PC-9 (cell line): ENCODE results near the gene ADAMTS20. TPM values are rescaled to one million over a fixed set of nuclear protein-coding genes. Genes with fewer than 3 reads are reported as not detected.

Experiments
- BruUV-seq: library from RNA; stranded (reverse); fragments of 400-500 nt; replicated peaks from 2 replicates; lab custom pipeline; 2021; lab: Mats Ljungman, UMichigan
- CTCF ChIA-PET: fragments of 300-600 bp; sonication (Branson Sonifier 250); formaldehyde crosslinking; loops from one replicate; lab custom pipeline; 2022; ENCODE audit warnings: antibody characterized with exemption; lab: Charles Lee
- POLR2A ChIA-PET: fragments of 300-600 bp; sonication (Branson Sonifier 250); formaldehyde crosslinking; loops from one replicate; lab custom pipeline; 2022; ENCODE audit warnings: antibody characterized with exemption; ENCODE audit not compliant: unreplicated experiment; lab: Charles Lee
- DNase-seq, 2 experiments: peaks; one replicate each; pipeline versions ENCODE4 v3.0.0 to v3.0.0-alpha.2; 2015 to 2022; ENCODE audit warnings: mixed read lengths in 1 of 2
- H2AFZ ChIP-seq: fragments of 200-600 bp; sonication (generic); 2 replicates; pipeline ENCODE4 v1.8.1; 2017; ENCODE audit warnings: antibody characterized with exemption
- H3F3A ChIP-seq: fragments of 200-600 bp; sonication (generic); 2 replicates; pipeline ENCODE4 v1.8.1; 2017; ENCODE audit warnings: antibody characterized with exemption, mild to moderate bottlenecking, low read depth; ENCODE audit not compliant: insufficient read depth
- H3K27ac ChIP-seq: fragments of 200-600 bp; sonication (generic); 2 replicates; pipeline ENCODE4 v1.6.1; 2016; ENCODE audit warnings: mixed run types
- H3K27me3 ChIP-seq: fragments of 200-600 bp; sonication (generic); 2 replicates; pipeline ENCODE4 v1.6.1; 2016; ENCODE audit warnings: low read depth, mixed run types; ENCODE audit not compliant: insufficient read depth
- H3K36me3 ChIP-seq: fragments of 200-600 bp; sonication (generic); 2 replicates; pipeline ENCODE4 v1.6.1; 2016; ENCODE audit warnings: low read depth, mixed run types
- H3K4me1 ChIP-seq: fragments of 200-600 bp; sonication (generic); replicated peaks from 2 replicates; pipeline ENCODE4 v1.6.1; 2016; ENCODE audit warnings: mixed run types; ENCODE audit not compliant: insufficient read depth
- H3K4me2 ChIP-seq: fragments of 200-600 bp; sonication (generic); 2 replicates; pipeline ENCODE4 v1.6.1; 2017; ENCODE audit warnings: mixed run types
- H3K4me3 ChIP-seq: fragments of 200-600 bp; sonication (generic); 2 replicates; pipeline ENCODE4 v1.6.1; 2016; ENCODE audit warnings: mixed run types
- H3K79me2 ChIP-seq: fragments of 200-600 bp; sonication (generic); 2 replicates; pipeline ENCODE4 v1.6.1; 2017; ENCODE audit warnings: low read depth, mixed run types
- H3K9me2 ChIP-seq: fragments of 200-600 bp; sonication (generic); 2 replicates; pipeline ENCODE4 v1.8.1; 2017; ENCODE audit warnings: mild to moderate bottlenecking; ENCODE audit not compliant: insufficient read depth
- H3K9me3 ChIP-seq: fragments of 200-600 bp; sonication (generic); 2 replicates; pipeline ENCODE4 v1.8.1; 2016; ENCODE audit warnings: low read depth; ENCODE audit not compliant: insufficient read depth
- H4K20me1 ChIP-seq: fragments of 200-600 bp; sonication (generic); 2 replicates; pipeline ENCODE4 v1.8.1; 2017; ENCODE audit not compliant: insufficient read depth
- CTCF ChIP-seq: fragments of 200-600 bp; sonication (generic); conservative IDR thresholded peaks from 2 replicates; pipeline ENCODE4 v1.6.1; 2017; ENCODE audit warnings: mixed run types, antibody characterized with exemption, mild to moderate bottlenecking, moderate library complexity
- EZH2 ChIP-seq: fragments of 200-600 bp; sonication (generic); IDR thresholded peaks from 2 replicates; pipeline ENCODE4 v1.8.0; 2017; ENCODE audit warnings: antibody characterized with exemption, low read depth
- intact Hi-C: fragments of 100-400 bp; cut with micrococcal nuclease; formaldehyde crosslinking; loops from one replicate; pipeline ENCODE4 v1.10.0; 2022; ENCODE audit not compliant: unreplicated experiment
- total RNA-seq: library from RNA; stranded (reverse); gene quantifications from 2 replicates; pipeline ENCODE4 v1.2.3, GENCODE V29; 2021

Gene ADAMTS20
- total RNA-seq, 1 experiment from 2014 or later = 1.0 TPM

- Histone ChIP-seq H3K9me3 (no peaks in the 10 kb centered on the region), H3K27ac (no peak overlapping the region), H3K9me2 (peaks cover 3% of the 10 kb centered on the region; the same call in 1 of the 2 replicates), H3K4me2 (no peak overlapping the region), H3K4me3 (no peak overlapping the region), H4K20me1 (no peaks in the 10 kb centered on the region), H3F3A (no peaks in the 10 kb centered on the region), H2AFZ (no peak overlapping the region), H3K4me1 (no peaks in the 10 kb centered on the region), H3K36me3 (no peaks in the 10 kb centered on the region), H3K79me2 (no peaks in the 10 kb centered on the region), H3K27me3 (no peaks in the 10 kb centered on the region)
- BruUV-seq = no TSS peak
- ChIA-PET POLR2A (no interaction called here), CTCF (no interaction called here)
- TF ChIP-seq CTCF (no peak), EZH2 (no peak)
- intact Hi-C loops = no loop called here
- no peak for DNase-seq
These were observed 159.9 kb downstream of the ADAMTS20 start for GRCh38 chr12:43392116-43392515.

GRCh38 chr12:43381879-43382278 is 170.1 kb downstream of the ADAMTS20 start:
- Histone ChIP-seq H4K20me1 (no peaks in the 10 kb centered on the region), H3F3A (no peaks in the 10 kb centered on the region), H3K79me2 (no peaks in the 10 kb centered on the region), H3K27me3 (no peaks in the 10 kb centered on the region), H3K4me1 (no peaks in the 10 kb centered on the region), H3K27ac (no peak overlapping the region), H3K36me3 (no peaks in the 10 kb centered on the region), H3K9me3 (peaks cover 7% of the 10 kb centered on the region; the same call in 1 of the 2 replicates), H3K4me2 (no peak overlapping the region), H3K9me2 (no peaks in the 10 kb centered on the region), H3K4me3 (no peak overlapping the region), H2AFZ (no peak overlapping the region)
- BruUV-seq = no TSS peak
- ChIA-PET CTCF (no interaction called here), POLR2A (no interaction called here)
- no peak for TF ChIP-seq CTCF
- no peak for TF ChIP-seq EZH2
- intact Hi-C loops = no loop called here
- DNase-seq = no peak

- H3K4me3 ChIP-seq = no peak overlapping the region
- no peaks in the 10 kb centered on the region for H3K9me2 ChIP-seq
- H2AFZ ChIP-seq = no peak overlapping the region
- H3K27ac ChIP-seq = no peak overlapping the region
- POLR2A ChIA-PET = no interaction called here
- no TSS peak for BruUV-seq
- no peak overlapping the region for H3K4me2 ChIP-seq
- no peaks in the 10 kb centered on the region for H3K4me1 ChIP-seq
- intact Hi-C loops = no loop called here
- TF ChIP-seq EZH2 (no peak), CTCF (no peak)
- no peaks in the 10 kb centered on the region for H4K20me1 ChIP-seq
- H3K36me3 ChIP-seq = no peaks in the 10 kb centered on the region
- no peaks in the 10 kb centered on the region for H3K79me2 ChIP-seq
- 0 out of 2 replicates have a peak, but pooled peaks cover 3% of the 10 kb centered on the region for H3K9me3 ChIP-seq
- H3F3A ChIP-seq = no peaks in the 10 kb centered on the region
- no peak for DNase-seq
- CTCF ChIA-PET = no interaction called here
- H3K27me3 ChIP-seq = no peaks in the 10 kb centered on the region
These were observed 173.6 kb downstream of the ADAMTS20 start for GRCh38 chr12:43378448-43378847.
